BE2C (cell line): ENCODE measurements around the gene ETS2.

Experiments
- DNase-seq: peaks from one replicate; pipeline ENCODE4 v3.0.0-alpha.2; 2020
- H3K27me3 ChIP-seq: fragments of 250-450 bp; sonication (Bioruptor Pico); 2 replicates; pipeline ENCODE4 v1.5.1; 2020; ENCODE audit warnings: mild to moderate bottlenecking
- H3K36me3 ChIP-seq: fragments of 250-450 bp; sonication (Bioruptor Pico); 2 replicates; pipeline ENCODE4 v1.5.1; 2020; ENCODE audit warnings: mild to moderate bottlenecking
- H3K4me1 ChIP-seq: fragments of 250-450 bp; sonication (Bioruptor Pico); 2 replicates; pipeline ENCODE4 v1.5.1; 2020
- H3K4me3 ChIP-seq: 2 replicates; pipeline ENCODE4 v1.5.1; 2011; ENCODE audit warnings: low read depth, low read length
- H3K9me3 ChIP-seq: fragments of 250-450 bp; sonication (Bioruptor Pico); 2 replicates; pipeline ENCODE4 v1.5.1; 2020
- CTCF ChIP-seq: IDR thresholded peaks from 2 replicates; pipeline ENCODE4 v1.5.1; 2012; ENCODE audit warnings: mild to moderate bottlenecking, low read depth, low read length

The ETS2 gene

GRCh38 chr21:38817371-38818324 is 11.9 kb downstream of the ETS2 start:
- peaks cover 3% of the 10 kb centered on the region for H3K4me1 ChIP-seq
- no peaks in the 10 kb centered on the region for H3K9me3 ChIP-seq
- TF ChIP-seq CTCF, result no peak
- H3K36me3 ChIP-seq, result peaks cover 95% of the 10 kb centered on the region
- DNase-seq, result no peak
- H3K4me3 ChIP-seq, result no peak overlapping the region
- no peaks in the 10 kb centered on the region for H3K27me3 ChIP-seq

GRCh38 chr21:38818325-38818723 is 12.6 kb downstream of the ETS2 start:
- TF ChIP-seq CTCF, result no peak
- DNase-seq, result no peak
- H3K27me3 ChIP-seq, result no peaks in the 10 kb centered on the region
- no peak overlapping the region for H3K4me3 ChIP-seq
- no peaks in the 10 kb centered on the region for H3K9me3 ChIP-seq
- peaks cover 93% of the 10 kb centered on the region for H3K36me3 ChIP-seq
- peaks cover 2% of the 10 kb centered on the region for H3K4me1 ChIP-seq

- Histone ChIP-seq H3K4me3 (no peak overlapping the region), H3K4me1 (no peaks in the 10 kb centered on the region), H3K27me3 (no peaks in the 10 kb centered on the region), H3K9me3 (no peaks in the 10 kb centered on the region), H3K36me3 (peaks cover 93% of the 10 kb centered on the region)
- TF ChIP-seq CTCF, result no peak
- DNase-seq, result no peak
These were observed 13.5 kb downstream of the ETS2 start for GRCh38 chr21:38819051-38819718.

- Histone ChIP-seq H3K9me3 (no peaks in the 10 kb centered on the region), H3K36me3 (peaks cover 89% of the 10 kb centered on the region), H3K27me3 (no peaks in the 10 kb centered on the region), H3K4me3 (no peak overlapping the region), H3K4me1 (no peaks in the 10 kb centered on the region)
- no peak for TF ChIP-seq CTCF
- no peak for DNase-seq
These were observed 14.0 kb downstream of the ETS2 start for GRCh38 chr21:38819719-38820159.

GRCh38 chr21:38820471-38821239 is 14.9 kb downstream of the ETS2 start:
- H3K4me1 ChIP-seq, result no peaks in the 10 kb centered on the region
- DNase-seq, result no peak
- H3K36me3 ChIP-seq, result peaks cover 80% of the 10 kb centered on the region
- no peaks in the 10 kb centered on the region for H3K9me3 ChIP-seq
- TF ChIP-seq CTCF, result no peak
- H3K4me3 ChIP-seq, result no peak overlapping the region
- H3K27me3 ChIP-seq, result no peaks in the 10 kb centered on the region
